GM18505 (cell line): Measurements from ENCODE around the gene SPRING1.

Source experiments
- ATAC-seq: cut with Tn5 transposase; IDR thresholded peaks from one replicate; pipeline ENCODE4 v1.9.1; 2021; ENCODE audit not compliant: unreplicated experiment
- POLR2A ChIP-seq: IDR thresholded peaks from 4 replicates; pipeline ENCODE4 v1.6.1; 2011; ENCODE audit warnings: borderline replicate concordance; ENCODE audit not compliant: insufficient read depth, insufficient read length; ENCODE audit errors: extremely low read depth

SPRING1 gene

DNA sequence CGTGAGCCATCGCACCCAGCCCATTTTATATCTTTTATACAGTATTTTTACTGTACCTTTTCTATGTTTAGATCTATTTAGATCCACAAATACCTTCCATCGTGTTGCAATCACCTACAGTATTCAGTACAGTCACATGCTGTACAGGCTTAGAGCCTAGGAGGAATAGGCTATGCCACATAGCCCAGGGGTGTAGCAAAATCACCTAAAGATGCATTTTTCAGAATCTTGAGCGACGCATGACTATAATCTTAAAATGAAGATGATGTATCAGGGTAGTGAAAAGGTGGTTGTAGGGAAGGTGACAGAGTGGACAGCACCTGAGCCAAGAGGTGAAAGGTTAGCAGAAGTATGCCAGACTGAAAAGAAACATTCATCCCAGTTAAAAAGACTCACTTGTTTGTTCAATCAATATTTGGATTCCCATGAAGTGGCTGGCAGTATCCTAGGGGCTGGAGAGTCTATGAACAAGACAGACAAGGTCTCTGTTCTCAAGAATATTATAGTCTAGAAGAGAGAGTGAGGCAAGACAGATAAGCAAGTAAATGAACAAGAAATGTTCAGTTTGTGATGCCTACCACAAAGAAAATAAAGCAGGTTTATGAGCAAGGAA lies 3.6 kb downstream of the SPRING1 start:
- no peak for ATAC-seq
- no peak for TF ChIP-seq POLR2A

DNA sequence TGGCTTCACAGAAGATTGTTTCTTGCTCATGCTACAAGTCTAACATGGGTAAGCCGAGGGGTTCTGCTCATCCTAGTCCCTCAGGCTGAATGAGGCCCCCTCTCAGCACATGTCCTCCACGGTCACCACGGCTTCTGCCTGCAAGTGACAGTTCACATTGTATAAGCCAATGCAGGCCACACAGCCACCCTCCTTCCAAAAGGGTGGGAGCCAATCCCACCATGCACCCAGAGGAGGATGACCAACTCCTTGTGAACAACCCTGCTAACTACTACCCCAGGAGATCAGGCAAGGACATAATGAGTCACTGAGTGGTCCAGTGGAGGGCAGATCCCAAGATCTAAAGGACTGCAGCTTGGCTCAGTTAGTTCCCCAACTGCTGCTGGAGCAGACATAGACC lies 6.1 kb downstream of the SPRING1 start:
- no peak for TF ChIP-seq POLR2A
- no peak for ATAC-seq

DNA sequence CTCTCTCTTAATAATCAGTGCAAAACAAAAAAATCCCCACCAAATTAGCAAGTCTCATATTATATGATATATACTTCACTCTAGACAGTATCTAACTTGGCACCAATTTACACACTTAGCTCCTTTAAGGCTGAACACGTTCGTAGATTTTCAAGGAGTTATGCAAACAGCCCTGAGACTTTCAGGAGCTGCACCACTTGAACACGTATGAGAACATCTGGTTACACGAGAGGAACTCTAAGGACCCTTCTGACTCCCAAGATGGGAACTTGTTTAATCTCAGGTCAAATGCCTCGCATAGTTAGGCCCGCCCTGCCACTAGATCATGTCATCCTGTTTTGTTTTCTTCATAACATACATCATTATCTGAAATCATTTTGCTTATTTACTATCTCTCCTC lies 10.0 kb downstream of the SPRING1 start:
- ATAC-seq = no peak
- no peak for TF ChIP-seq POLR2A

DNA sequence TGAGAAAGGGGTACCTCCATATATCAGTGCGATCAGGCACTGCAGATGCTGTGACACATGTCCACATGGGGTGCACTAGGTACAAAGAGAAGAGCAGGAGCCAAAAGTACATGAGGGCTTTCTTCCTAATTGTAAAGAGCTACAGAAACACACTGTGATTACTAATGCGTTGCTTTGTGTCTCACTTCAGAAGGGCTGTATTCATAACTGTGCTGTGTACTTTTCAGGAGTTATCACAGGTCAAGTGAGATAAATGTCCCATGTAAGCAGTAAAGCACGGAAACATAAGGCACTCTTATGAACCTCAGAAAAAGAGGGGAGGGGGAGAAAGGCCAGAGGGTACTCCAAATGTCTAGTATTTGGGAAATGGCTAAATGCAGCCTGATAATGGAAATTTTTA lies 10.6 kb downstream of the SPRING1 start:
- no peak for ATAC-seq

DNA sequence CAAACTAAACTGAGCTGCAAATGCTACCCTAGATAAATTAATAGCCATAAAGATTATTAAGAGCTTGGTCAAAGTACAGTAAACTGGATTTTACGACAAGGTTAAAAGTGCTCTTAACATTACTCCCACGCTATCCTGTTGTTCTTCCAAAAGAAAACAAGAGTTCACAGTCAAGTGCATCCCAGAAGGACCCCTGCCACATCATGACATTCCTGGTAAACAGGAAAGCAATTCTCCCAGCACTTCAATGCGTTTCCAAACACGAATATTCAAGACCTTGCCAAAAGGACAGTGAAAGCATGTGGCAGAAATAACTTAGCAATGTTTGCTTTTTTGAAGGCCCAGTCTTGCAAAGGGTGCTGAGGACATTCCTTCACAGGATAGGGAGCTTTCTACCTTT lies 11.2 kb downstream of the SPRING1 start:
- no peak for TF ChIP-seq POLR2A
- no peak for ATAC-seq

More for the DNA sequence above, 10.6 kb downstream of the SPRING1 start:
- no peak for TF ChIP-seq POLR2A

DNA sequence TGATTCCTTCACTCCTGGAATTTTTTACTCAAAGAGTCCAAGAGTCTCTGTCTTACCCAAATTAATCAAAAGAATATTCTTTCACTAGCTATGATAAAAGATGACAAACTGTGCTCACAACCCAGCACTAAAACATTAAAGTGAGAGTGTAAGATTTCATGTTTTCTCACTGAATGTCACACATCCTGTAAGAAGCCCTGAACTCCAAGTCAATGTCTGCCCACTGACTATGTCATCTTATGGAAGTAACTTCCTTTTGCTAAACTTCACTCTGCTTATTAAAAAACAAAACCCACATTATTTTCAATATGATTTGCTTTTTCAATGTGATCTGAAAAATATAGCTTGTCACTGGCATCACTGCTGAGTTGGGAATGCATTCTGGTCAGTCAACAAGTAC lies 15.6 kb downstream of the SPRING1 start:
- no peak for TF ChIP-seq POLR2A
- no peak for ATAC-seq

DNA sequence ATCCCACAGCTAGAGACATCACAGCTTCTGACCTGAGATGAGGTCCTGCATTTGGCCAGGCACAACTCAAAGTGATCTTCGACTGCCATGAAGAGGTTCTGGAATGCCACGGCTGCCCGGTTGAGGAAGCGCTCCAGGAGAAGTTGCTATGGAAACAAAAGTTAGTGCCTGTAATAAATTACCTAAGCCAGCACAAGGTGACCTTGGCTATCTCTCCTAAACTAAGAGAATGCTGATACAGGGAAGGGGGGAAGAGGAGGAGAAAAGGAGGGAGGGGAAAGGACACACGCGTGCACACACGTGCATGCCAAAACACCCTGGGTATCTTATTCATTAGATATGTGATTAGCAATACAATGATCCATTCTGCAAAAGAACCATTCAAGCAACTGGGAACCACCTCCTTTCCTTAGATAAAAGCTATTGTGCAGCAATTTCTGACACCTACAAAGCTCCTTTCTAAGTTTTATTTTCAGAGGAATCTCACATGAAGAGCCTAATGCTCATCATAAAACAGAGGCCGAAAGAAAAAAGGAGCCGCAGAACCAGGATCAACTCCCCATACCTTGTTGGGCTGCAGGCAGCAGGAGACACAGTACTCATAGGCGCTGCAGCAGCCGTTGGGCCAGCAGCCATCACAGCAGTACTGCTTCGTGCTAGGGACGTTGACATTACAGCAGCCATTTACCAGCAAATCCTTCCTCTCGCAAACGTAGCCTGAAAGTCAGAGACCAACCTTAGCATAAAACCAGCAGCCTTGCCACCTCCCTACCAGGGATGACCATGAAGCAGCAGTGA lies 17.9 kb downstream of the SPRING1 start:
- no peak for TF ChIP-seq POLR2A
- ATAC-seq = no peak

DNA sequence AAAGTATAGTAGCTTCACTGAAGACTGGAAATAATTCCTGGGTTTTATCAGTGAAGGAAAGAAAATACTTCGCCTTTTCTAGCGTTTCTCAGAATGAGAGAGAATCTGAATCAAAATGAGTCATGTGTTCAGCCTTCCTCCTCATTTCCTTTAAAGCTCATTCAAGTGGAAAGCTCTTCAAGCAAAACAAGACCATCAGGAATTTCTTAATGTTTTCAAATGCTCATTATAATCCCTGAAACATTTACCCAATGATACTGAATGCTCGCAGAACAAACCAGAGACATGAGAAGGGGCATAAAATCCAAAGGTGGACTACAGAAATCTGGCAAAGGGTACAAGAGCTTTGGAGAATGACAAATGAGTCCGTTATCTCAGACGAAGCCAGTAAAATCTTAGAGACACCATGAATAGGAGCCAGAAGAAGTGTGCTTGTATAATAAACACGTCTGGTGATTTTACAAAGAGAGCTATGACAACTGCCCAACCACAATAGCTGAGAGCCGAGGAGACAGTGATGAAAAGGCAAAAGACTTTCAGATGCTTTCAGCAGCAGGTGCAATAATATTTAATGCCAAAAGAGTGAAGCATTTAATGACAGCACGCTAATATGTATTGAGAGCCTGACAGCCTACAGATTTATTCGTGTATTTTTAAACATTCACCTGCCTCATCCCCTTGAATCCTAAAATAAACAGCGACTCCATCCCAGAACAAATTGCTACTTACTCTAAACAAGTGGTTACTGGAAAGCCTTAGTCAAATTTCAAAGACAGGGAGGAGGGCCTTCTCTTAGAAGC lies 19.0 kb downstream of the SPRING1 start:
- no peak for ATAC-seq
- TF ChIP-seq POLR2A = no peak

DNA sequence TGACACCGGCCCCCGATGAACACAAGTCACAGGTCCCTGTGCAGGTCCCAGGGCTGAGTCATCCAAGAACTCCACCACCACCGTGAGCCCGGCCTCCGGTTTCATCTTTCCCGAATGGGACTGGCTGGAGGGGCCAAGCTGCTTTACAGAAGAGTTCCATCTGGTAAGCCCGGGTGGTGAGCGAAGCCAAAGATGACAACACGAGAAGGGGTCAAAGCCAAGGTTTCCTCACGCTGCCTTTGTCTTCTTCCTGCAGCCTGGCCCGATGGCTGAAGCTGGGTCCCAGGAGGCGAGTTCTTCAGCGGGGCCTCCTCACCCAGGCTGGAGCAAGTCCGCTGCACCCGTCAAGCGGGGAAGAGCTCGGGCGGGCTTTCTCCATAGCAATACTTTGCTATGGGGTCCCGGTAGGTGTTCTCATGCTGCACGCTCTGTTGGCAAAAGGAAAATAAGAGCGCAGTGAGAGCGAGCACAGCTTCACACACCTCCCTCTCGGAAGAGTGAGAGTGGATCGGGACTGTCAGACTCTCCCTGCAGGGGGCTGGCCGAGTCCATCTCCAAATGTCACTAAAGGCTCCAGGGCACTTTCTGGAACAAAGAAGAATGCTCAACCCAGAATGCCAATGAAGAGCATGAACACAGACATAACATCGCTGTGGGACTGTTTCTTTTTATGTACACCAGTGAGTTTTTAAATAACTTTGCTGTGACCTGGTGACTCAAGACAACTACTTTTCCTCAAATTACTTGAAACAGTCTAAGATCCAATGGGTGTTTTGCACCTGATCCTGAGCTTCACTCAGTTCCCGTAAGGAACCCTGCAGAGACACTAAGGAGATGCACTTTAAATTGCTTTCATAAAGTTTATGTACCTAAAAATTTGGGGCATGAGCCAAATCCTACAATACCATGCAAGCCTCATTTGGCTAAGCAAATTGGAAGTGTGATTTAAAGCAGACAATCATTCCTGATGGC lies 20.1 kb downstream of the SPRING1 start:
- ATAC-seq = no peak
- no peak for TF ChIP-seq POLR2A

DNA sequence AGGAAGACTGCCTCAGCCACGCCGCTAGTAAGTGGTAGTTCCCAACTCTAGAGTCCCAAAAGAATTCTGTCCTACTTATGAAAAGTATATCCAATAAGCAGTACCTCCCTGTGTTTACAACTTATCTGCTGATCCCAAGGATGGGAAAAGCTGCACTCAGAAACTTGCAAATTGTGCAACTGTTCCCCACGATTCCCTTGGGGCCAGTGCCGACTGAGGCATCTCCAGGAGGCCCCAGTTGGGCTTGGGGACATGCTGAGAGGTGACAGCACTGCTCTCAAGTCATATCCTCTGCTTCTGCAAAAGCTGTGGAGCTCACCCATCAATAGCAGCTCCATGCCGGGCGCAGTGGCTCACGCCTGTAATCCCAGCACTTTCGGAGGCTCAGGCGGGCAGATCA lies 23.7 kb downstream of the SPRING1 start:
- ATAC-seq = no peak
- no peak for TF ChIP-seq POLR2A

DNA sequence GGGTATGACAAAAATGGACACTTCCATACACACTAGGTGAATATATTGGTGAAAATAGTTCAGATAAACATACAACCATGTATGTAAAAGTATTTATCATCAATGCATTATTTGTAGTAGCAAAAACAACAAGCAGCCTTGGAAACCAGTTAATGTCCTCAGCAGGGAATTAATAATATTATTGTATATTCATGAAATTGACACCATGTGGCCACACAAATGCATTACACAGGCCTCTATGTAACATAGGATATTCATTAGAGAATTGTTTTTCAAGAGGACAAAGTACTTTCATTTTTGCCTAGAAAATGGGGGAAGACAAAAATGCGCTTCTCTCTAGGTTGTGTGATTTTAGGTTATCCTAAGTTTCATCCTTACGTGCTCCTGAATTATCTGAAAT lies 24.3 kb downstream of the SPRING1 start:
- no peak for ATAC-seq
- no peak for TF ChIP-seq POLR2A

DNA sequence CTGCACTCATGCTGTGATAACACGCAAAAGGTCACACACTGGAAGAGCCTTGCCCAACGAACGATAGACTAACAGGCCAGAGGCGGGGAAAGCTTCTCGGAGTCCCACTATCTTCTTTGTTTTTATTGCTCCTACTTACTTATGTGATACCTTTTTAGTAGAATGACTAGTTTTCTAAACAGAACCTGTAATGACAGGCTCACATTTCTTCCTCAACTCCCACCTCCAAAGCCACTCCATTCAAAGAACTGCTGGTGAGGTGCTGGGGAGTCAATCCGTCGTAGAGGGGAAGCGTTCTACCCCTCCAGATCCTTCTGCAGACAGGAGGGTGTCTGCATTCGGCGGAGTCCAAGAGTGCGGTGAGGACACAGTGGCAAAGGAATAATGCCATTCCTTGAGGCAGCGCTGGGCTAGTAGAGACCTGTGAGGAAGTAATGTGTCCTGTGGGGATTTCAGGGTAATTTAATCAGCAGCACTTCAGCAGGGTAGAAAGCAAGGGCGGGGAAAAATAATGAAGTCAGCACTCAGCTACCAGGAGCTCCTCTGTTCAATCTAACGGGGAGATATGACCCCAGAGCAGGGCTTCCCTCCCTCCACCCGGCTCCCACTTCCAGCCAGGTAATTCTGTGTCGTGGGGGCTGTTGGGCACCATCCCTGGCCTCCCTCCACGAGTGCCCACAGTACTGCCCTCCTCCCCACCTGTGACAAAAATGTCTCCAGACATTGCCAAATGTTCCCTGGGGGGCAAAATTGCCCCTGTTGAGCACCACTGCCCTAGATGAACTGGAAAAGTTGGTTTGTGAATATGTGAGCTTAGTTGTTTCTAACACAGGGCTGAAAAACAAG lies 25.2 kb downstream of the SPRING1 start:
- ATAC-seq = no peak

More for the DNA sequence above, 25.2 kb downstream of the SPRING1 start:
- TF ChIP-seq POLR2A = no peak
